Mesothelial cell of epicardium (in vitro differentiated cells): ENCODE data around the gene DEPDC1. TPM values are rescaled to one million over a fixed set of nuclear protein-coding genes. Genes with fewer than 3 reads are reported as not detected.
A peak's percentile ranks its signal among the peaks of the same experiment; 100 is the strongest.
"Not testable (repeated sequence)": the region's sequence is repeated elsewhere in the genome, so short reads cannot be mapped to it uniquely, and the experiment has no call there.

ENCODE experiments used
- DNase-seq, 2 experiments: peaks; one replicate each; pipeline ENCODE4 v3.0.0; 2021; ENCODE audit warnings: low spot score in 2 of 2; ENCODE audit not compliant: unreplicated experiment in 2 of 2
- H3K27ac Mint-ChIP-seq: 2 replicates; pipeline ENCODE4 v1.8.0; 2021; ENCODE audit warnings: mixed read lengths
- H3K27me3 Mint-ChIP-seq: 2 replicates; pipeline ENCODE4 v1.8.0; 2021; ENCODE audit warnings: low read depth, mixed read lengths
- H3K36me3 Mint-ChIP-seq: 2 replicates; pipeline ENCODE4 v1.8.0; 2021; ENCODE audit warnings: mixed read lengths
- H3K4me1 Mint-ChIP-seq: 2 replicates; pipeline ENCODE4 v1.8.0; 2021; ENCODE audit warnings: mixed read lengths
- H3K4me3 Mint-ChIP-seq: 2 replicates; pipeline ENCODE4 v1.8.0; 2021; ENCODE audit warnings: mild to moderate bottlenecking, moderate library complexity, mixed read lengths
- H3K9me3 Mint-ChIP-seq: 2 replicates; pipeline ENCODE4 v1.8.0; 2021; ENCODE audit warnings: mixed read lengths
- total RNA-seq: library from RNA; stranded (reverse); gene quantifications from 3 replicates; pipeline ENCODE4 v1.2.1, GENCODE V29; 2021
- TF ChIP-seq, protein P1 (sequence below): fragments of 200-600 bp; sonication (generic); IDR thresholded peaks from one replicate; pipeline ENCODE4 v1.5.0; 2021; ENCODE audit warnings: antibody characterized with exemption; ENCODE audit not compliant: unreplicated experiment

DEPDC1 gene
- total RNA-seq, 1 donor from 2014 or later = 10.4 TPM

DNA sequence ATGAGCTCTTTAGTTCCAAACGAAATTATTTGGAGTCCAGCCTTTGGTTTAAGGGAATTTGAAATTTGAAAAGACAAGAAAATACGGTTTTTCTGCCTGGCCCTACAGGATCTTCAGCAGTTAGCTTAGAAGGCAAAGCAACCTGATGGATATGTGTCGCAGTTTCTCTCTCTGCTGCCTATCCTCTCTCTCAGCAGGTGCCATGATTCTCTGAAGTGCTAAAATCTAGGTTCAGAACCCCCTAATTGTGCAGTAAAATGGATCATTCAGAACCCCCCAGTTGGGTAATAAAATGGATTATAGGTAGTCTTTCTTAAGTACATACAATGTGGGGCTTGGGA, 446 bp upstream of the DEPDC1 start:
- Mint-ChIP-seq H3K27me3 (no peaks in the 10 kb centered on the region), H3K4me3 (peak overlapping the region; percentile 91), H3K36me3 (peaks cover 2% of the 10 kb centered on the region), H3K27ac (peak overlapping the region; percentile 82), H3K9me3 (peaks cover 15% of the 10 kb centered on the region), H3K4me1 (peaks cover 25% of the 10 kb centered on the region)
- TF ChIP-seq, protein P1, sequence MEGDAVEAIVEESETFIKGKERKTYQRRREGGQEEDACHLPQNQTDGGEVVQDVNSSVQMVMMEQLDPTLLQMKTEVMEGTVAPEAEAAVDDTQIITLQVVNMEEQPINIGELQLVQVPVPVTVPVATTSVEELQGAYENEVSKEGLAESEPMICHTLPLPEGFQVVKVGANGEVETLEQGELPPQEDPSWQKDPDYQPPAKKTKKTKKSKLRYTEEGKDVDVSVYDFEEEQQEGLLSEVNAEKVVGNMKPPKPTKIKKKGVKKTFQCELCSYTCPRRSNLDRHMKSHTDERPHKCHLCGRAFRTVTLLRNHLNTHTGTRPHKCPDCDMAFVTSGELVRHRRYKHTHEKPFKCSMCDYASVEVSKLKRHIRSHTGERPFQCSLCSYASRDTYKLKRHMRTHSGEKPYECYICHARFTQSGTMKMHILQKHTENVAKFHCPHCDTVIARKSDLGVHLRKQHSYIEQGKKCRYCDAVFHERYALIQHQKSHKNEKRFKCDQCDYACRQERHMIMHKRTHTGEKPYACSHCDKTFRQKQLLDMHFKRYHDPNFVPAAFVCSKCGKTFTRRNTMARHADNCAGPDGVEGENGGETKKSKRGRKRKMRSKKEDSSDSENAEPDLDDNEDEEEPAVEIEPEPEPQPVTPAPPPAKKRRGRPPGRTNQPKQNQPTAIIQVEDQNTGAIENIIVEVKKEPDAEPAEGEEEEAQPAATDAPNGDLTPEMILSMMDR = no peak
- DNase-seq = no peak

GRCh38 chr1:68495968-68496679, 758 bp downstream of the DEPDC1 start:
- DNase-seq = no peak
- TF ChIP-seq, protein P1 = no peak
- Mint-ChIP-seq H3K4me1 (peaks cover 25% of the 10 kb centered on the region), H3K27me3 (no peaks in the 10 kb centered on the region), H3K4me3 (peak overlapping the region; percentile 91), H3K9me3 (peaks cover 6% of the 10 kb centered on the region), H3K27ac (peak overlapping the region; percentile 82), H3K36me3 (peaks cover 2% of the 10 kb centered on the region)

DNA sequence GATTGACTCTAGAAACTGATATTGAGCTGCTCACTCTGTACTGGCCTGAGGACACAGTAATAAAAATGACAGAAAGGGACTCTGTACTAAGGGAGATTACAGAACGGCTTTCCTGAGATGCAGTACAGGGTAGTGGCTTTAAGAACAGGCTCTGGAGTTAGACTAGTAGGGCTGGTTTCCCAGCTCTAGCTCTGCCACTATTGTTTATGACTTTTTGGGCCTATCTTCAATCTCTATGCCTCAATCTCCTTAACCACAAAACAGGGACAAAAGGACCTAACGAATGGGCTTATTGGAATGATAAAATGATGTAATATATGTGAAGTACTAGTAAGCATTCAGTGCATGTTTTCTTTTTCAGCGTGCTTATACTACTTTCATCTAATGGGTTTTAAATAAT, 1.4 kb downstream of the DEPDC1 start:
- no peak overlapping the region for H3K27ac Mint-ChIP-seq

DNA sequence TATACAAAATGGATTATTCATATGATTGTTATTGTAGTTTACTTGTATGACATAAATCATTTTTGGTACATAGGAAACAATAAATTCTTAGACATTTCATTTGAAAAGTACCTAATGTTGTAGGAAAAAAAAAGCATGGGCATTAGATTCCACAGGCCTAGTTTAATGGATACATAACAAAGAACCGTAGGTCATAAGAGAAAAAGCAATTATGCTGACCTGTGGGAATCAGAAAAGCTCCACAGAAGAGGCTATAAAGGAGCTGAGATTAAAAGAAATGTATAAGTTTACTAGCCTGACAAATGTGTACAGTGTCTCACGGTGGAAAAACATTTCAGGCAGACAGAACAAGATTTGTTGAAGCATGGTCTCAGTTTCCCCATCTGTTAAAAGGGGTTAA, 3.7 kb downstream of the DEPDC1 start:
- Mint-ChIP-seq H3K27me3 (no peaks in the 10 kb centered on the region), H3K9me3 (no peaks in the 10 kb centered on the region), H3K27ac (no peak overlapping the region), H3K4me1 (peaks cover 25% of the 10 kb centered on the region), H3K36me3 (peaks cover 9% of the 10 kb centered on the region), H3K4me3 (no peak overlapping the region)
- DNase-seq = no peak
- TF ChIP-seq, protein P1 = no peak

More for the DNA sequence above, 1.4 kb downstream of the DEPDC1 start:
- Mint-ChIP-seq H3K4me3 (peak overlapping the region; percentile 91), H3K27me3 (no peaks in the 10 kb centered on the region), H3K36me3 (peaks cover 6% of the 10 kb centered on the region), H3K9me3 (peaks cover 6% of the 10 kb centered on the region), H3K4me1 (peaks cover 25% of the 10 kb centered on the region)
- TF ChIP-seq, protein P1 = no peak
- DNase-seq = no peak

GRCh38 chr1:68492255-68492654, 4.6 kb downstream of the DEPDC1 start:
- peaks cover 17% of the 10 kb centered on the region for H3K4me1 Mint-ChIP-seq
- not testable (repeated sequence) for DNase-seq, H3K9me3 Mint-ChIP-seq, H3K4me3 Mint-ChIP-seq, H3K27me3 Mint-ChIP-seq, H3K36me3 Mint-ChIP-seq, H3K27ac Mint-ChIP-seq

DNA sequence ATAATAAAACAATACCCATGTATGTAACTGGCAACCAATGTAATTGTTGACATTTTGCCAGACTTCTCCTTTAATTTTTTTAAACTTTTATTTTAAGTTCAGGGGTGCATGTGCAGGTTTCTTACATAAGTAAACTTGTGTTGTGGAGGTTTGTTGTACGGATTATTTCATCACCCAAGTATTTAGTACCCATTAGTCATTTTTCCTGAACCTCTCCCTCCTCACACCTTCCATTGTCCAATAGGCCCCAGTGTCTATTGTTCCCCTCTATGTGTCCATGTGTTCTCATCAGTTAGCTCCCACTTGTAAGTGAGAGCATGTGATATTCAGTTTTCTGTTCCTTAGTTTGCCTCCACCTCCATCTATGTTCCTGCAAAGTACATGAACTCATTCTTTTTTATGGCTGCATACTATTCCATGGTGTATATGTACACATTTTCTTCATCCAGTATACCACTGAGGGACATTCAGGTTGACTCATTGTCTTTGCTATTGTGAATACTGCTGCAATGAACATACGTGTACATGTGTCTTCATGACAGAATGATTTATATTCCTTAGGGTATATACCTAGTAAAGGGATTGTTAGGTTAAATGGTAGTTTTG, 6.7 kb downstream of the DEPDC1 start:
- TF ChIP-seq, protein P1 = no peak
- Mint-ChIP-seq H3K27ac (no peak overlapping the region), H3K4me3 (no peak overlapping the region), H3K4me1 (peaks cover 2% of the 10 kb centered on the region), H3K9me3 (no peaks in the 10 kb centered on the region), H3K36me3 (peaks cover 16% of the 10 kb centered on the region), H3K27me3 (no peaks in the 10 kb centered on the region)
- DNase-seq = no peak
